Vagina (tissue), 2 donors: ENCODE data around the gene PIEZO2. TPM values are rescaled to one million over a fixed set of nuclear protein-coding genes. Genes with fewer than 3 reads are reported as not detected.
A peak's percentile ranks its signal among the peaks of the same experiment; 100 is the strongest.

ENCODE experiments used
- DNase-seq, 2 donors: peaks; one replicate each; pipeline ENCODE4 v3.0.0-alpha.2; 2017; ENCODE audit errors: extremely low spot score in 2 of 2
- H3K27ac ChIP-seq: fragments of 200-600 bp; sonication (generic); one replicate; pipeline ENCODE4 v1.5.1; 2019
- H3K27me3 ChIP-seq: fragments of 200-600 bp; sonication (generic); one replicate; pipeline ENCODE4 v1.5.1; 2019
- H3K36me3 ChIP-seq, 2 donors: fragments of 200-600 bp; sonication (generic); one replicate each; pipeline ENCODE4 v1.5.1; 2017 to 2019
- H3K4me1 ChIP-seq: fragments of 200-600 bp; sonication (generic); one replicate; pipeline ENCODE4 v1.5.1; 2019
- H3K4me3 ChIP-seq, 2 donors: fragments of 200-600 bp; sonication (generic); 1 replicate in 1 of 2; 2 replicates in 1 of 2; pipeline ENCODE4 v1.5.1; 2016 to 2019
- H3K9me3 ChIP-seq: fragments of 200-600 bp; sonication (generic); one replicate; pipeline ENCODE4 v1.5.1; 2019
- CTCF ChIP-seq, 3 experiments: fragments of 450-650 bp in 2 of 3; fragments of 200-600 bp in 1 of 3; sonication (generic) in 1 of 3; IDR thresholded peaks; one replicate each; pipeline ENCODE4 v1.5.1; 2017 to 2019; ENCODE audit warnings: antibody characterized with exemption in 3 of 3, mild to moderate bottlenecking in 2 of 3, moderate library complexity in 2 of 3
- POLR2A ChIP-seq, 2 donors: fragments of 450-650 bp; IDR thresholded peaks; one replicate each; pipeline ENCODE4 v1.6.1; 2017; ENCODE audit warnings: antibody characterized with exemption in 2 of 2, mild to moderate bottlenecking in 2 of 2, moderate library complexity in 2 of 2
- POLR2AphosphoS5 ChIP-seq, 2 donors: sonication (generic); formaldehyde crosslinking; IDR thresholded peaks; one replicate each; pipeline ENCODE4 v1.9.0; 2017; ENCODE audit warnings: antibody characterized with exemption in 2 of 2, mild to moderate bottlenecking in 2 of 2, low read depth in 1 of 2; ENCODE audit not compliant: insufficient read depth in 1 of 2
- intact Hi-C: fragments of 100-400 bp; cut with DNase I; formaldehyde crosslinking; loops from one replicate; pipeline ENCODE4 v1.15.1; 2023
- total RNA-seq: library from RNA; depleted of rRNA; stranded (reverse); fragments of >200 nt; gene quantifications from one replicate; pipeline ENCODE4 v1.2.3, GENCODE V29; 2016

PIEZO2 gene
- total RNA-seq, 1 donor from 2014 or later = 5.9 TPM

GRCh38 chr18:11005528-11005927 lies 143.8 kb downstream of the PIEZO2 start:
- Histone ChIP-seq H3K27ac (peak overlapping the region; percentile 32), H3K27me3 (no peaks in the 10 kb centered on the region), H3K36me3 (no peaks in the 10 kb centered on the region), H3K4me3 (no peak overlapping the region), H3K4me1 (no peaks in the 10 kb centered on the region), H3K9me3 (no peaks in the 10 kb centered on the region)
- no peak for DNase-seq
- intact Hi-C loops = no loop called here
- peak in 1 of 2 donors; percentile 35 for TF ChIP-seq POLR2AphosphoS5 (IDR thresholded peaks at IDR 0.05; ENCODE audit: insufficient read depth in 1 of 2, low read depth in 1 of 2)
- no peak for TF ChIP-seq CTCF (IDR thresholded peaks at IDR 0.05)

GRCh38 chr18:11004951-11005350 lies 144.4 kb downstream of the PIEZO2 start:
- TF ChIP-seq POLR2AphosphoS5 (IDR thresholded peaks at IDR 0.05; ENCODE audit: insufficient read depth in 1 of 2, low read depth in 1 of 2) (no peak), POLR2A (IDR thresholded peaks at IDR 0.05) (no peak), CTCF (IDR thresholded peaks at IDR 0.05) (no peak)
- H3K27me3 ChIP-seq = no peaks in the 10 kb centered on the region
- intact Hi-C loops = no loop called here
- H3K27ac ChIP-seq = peak overlapping the region; percentile 32
- H3K36me3 ChIP-seq = no peaks in the 10 kb centered on the region
- H3K4me1 ChIP-seq = no peaks in the 10 kb centered on the region
- H3K4me3 ChIP-seq = no peak overlapping the region
- H3K9me3 ChIP-seq = no peaks in the 10 kb centered on the region
- no peak for DNase-seq

GRCh38 chr18:11004294-11004693 lies 145.1 kb downstream of the PIEZO2 start:
- intact Hi-C loops = no loop called here
- TF ChIP-seq POLR2A (IDR thresholded peaks at IDR 0.05) (no peak), CTCF (IDR thresholded peaks at IDR 0.05) (no peak)
- no peak for DNase-seq
- H3K27me3 ChIP-seq = no peaks in the 10 kb centered on the region
- H3K4me3 ChIP-seq = no peak overlapping the region
- no peaks in the 10 kb centered on the region for H3K36me3 ChIP-seq
- no peaks in the 10 kb centered on the region for H3K9me3 ChIP-seq
- no peaks in the 10 kb centered on the region for H3K4me1 ChIP-seq
- peak overlapping the region; percentile 32 for H3K27ac ChIP-seq

- Histone ChIP-seq H3K27me3 (no peaks in the 10 kb centered on the region), H3K4me3 (no peak overlapping the region), H3K27ac (no peak overlapping the region), H3K4me1 (no peaks in the 10 kb centered on the region), H3K9me3 (no peaks in the 10 kb centered on the region), H3K36me3 (no peaks in the 10 kb centered on the region)
- DNase-seq = no peak
- no peak for TF ChIP-seq CTCF (IDR thresholded peaks at IDR 0.05)
- TF ChIP-seq POLR2AphosphoS5 (IDR thresholded peaks at IDR 0.05; ENCODE audit: insufficient read depth in 1 of 2, low read depth in 1 of 2) = no peak
- TF ChIP-seq POLR2A (IDR thresholded peaks at IDR 0.05) = no peak
- intact Hi-C loops = no loop called here
These were observed 146.6 kb downstream of the PIEZO2 start for GRCh38 chr18:11002796-11003195.

GRCh38 chr18:11002277-11002676 lies 147.1 kb downstream of the PIEZO2 start:
- Histone ChIP-seq H3K36me3 (no peaks in the 10 kb centered on the region), H3K27ac (no peak overlapping the region), H3K9me3 (no peaks in the 10 kb centered on the region), H3K27me3 (no peaks in the 10 kb centered on the region), H3K4me1 (no peaks in the 10 kb centered on the region), H3K4me3 (no peak overlapping the region)
- intact Hi-C loops = no loop called here
- no peak for DNase-seq
- no peak for TF ChIP-seq POLR2A (IDR thresholded peaks at IDR 0.05)
- no peak for TF ChIP-seq CTCF (IDR thresholded peaks at IDR 0.05)
- no peak for TF ChIP-seq POLR2AphosphoS5 (IDR thresholded peaks at IDR 0.05; ENCODE audit: insufficient read depth in 1 of 2, low read depth in 1 of 2)
